Endodermal cell (in vitro differentiated cells): ENCODE data around the gene FAM193A. TPM values are rescaled to one million over a fixed set of nuclear protein-coding genes. Genes with fewer than 3 reads are reported as not detected.

ENCODE experiments used
- DNase-seq: peaks from one replicate; pipeline ENCODE4 v3.0.0-alpha.2; 2017
- H3K27ac ChIP-seq: 2 replicates; pipeline ENCODE4 v1.5.1; 2013; ENCODE audit warnings: mild to moderate bottlenecking, low read depth, low read length, moderate library complexity
- H3K27me3 ChIP-seq: 2 replicates; pipeline ENCODE4 v1.6.1; 2013; ENCODE audit warnings: mild to moderate bottlenecking, low read length, moderate library complexity; ENCODE audit not compliant: insufficient read depth, control insufficient read depth, poor library complexity, severe bottlenecking
- H3K36me3 ChIP-seq: 2 replicates; pipeline ENCODE4 v1.7.0; 2013; ENCODE audit warnings: mild to moderate bottlenecking, low read length, moderate library complexity; ENCODE audit not compliant: control insufficient read depth, insufficient read depth
- H3K4me1 ChIP-seq: one replicate; pipeline ENCODE4 v1.7.0; 2013; ENCODE audit warnings: low read length; ENCODE audit not compliant: control insufficient read depth, insufficient read depth
- H3K4me3 ChIP-seq: 2 replicates; pipeline ENCODE4 v1.5.1; 2013; ENCODE audit warnings: mild to moderate bottlenecking, low read length, moderate library complexity
- H3K9ac ChIP-seq: 2 replicates; pipeline ENCODE4 v1.6.1; 2013; ENCODE audit warnings: mild to moderate bottlenecking, low read length, moderate library complexity; ENCODE audit not compliant: poor library complexity, severe bottlenecking; ENCODE audit errors: extremely low read depth
- H3K9me3 ChIP-seq: 2 replicates; pipeline ENCODE4 v1.6.1; 2013; ENCODE audit warnings: mild to moderate bottlenecking, low read length, moderate library complexity; ENCODE audit not compliant: control insufficient read depth
- H3K27ac Mint-ChIP-seq: 2 replicates; pipeline ENCODE4 v1.8.0; 2020; ENCODE audit warnings: mixed read lengths
- H3K27me3 Mint-ChIP-seq: 2 replicates; pipeline ENCODE4 v1.8.0; 2021; ENCODE audit warnings: mild to moderate bottlenecking, mixed read lengths; ENCODE audit not compliant: insufficient read depth
- H3K36me3 Mint-ChIP-seq: 2 replicates; pipeline ENCODE4 v1.8.0; 2020; ENCODE audit warnings: low read depth, mixed read lengths
- H3K4me1 Mint-ChIP-seq: 2 replicates; pipeline ENCODE4 v1.8.0; 2020; ENCODE audit warnings: mixed read lengths
- H3K4me3 Mint-ChIP-seq: 2 replicates; pipeline ENCODE4 v1.8.0; 2020; ENCODE audit warnings: mild to moderate bottlenecking, moderate library complexity, mixed read lengths
- H3K9me3 Mint-ChIP-seq: 2 replicates; pipeline ENCODE4 v1.8.0; 2020; ENCODE audit warnings: mild to moderate bottlenecking, mixed read lengths
- WGBS, 2 experiments: methylation state at CpG; one replicate each; pipeline versions ENCODE4 v1.1.5 to v1.1.7; 2013; ENCODE audit warnings: missing lambda C conversion rate in 2 of 2, mixed read lengths in 1 of 2; ENCODE audit not compliant: insufficient coverage in 1 of 2, insufficient read length in 1 of 2; 5-methylcytosine and 5-hydroxymethylcytosine counted together
- total RNA-seq, 2 donors: library from RNA; stranded (reverse); fragmentation: NEBNext Ultra II Directional in 1 of 2; extraction: Animal tissue kit (Norgen Biotek cat#: 25700) in 1 of 2; gene quantifications; 2 replicates in 1 of 2; 3 replicates in 1 of 2; pipeline ENCODE4 v1.2.1, GENCODE V29; 2021
- TF ChIP-seq, protein P1 (sequence below): fragments of 200-600 bp; sonication (generic); conservative IDR thresholded peaks from 2 replicates; pipeline ENCODE4 v1.5.0; 2021; ENCODE audit warnings: antibody characterized with exemption, mild to moderate bottlenecking

The FAM193A gene
- total RNA-seq, 2 donors from 2014 or later, result 32.1 to 39.0 TPM

DNA sequence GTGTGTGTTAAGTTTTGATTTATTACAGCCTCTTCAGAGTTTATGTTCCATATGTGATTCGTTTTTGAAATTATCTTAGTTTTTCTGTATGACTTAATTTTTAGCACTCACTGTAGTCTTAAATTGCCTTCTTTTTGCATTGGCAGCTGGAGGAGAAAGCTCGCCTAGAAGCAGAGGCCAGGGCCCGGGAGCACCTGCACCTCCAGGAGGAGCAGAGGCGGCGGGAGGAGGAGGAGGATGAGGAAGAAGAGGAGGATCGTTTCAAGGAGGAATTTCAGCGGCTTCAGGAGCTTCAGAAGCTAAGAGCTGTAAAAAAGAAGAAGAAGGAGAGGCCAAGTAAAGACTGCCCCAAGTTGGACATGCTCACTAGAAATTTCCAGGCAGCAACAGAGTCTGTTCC lies 163.1 kb downstream of the FAM193A start:
- Histone ChIP-seq H3K9ac (no peak overlapping the region), H3K27me3 (no peaks in the 10 kb centered on the region), H3K36me3 (peaks cover 91% of the 10 kb centered on the region), H3K27ac (no peak overlapping the region), H3K4me3 (no peak overlapping the region), H3K4me1 (no peaks in the 10 kb centered on the region), H3K9me3 (no peaks in the 10 kb centered on the region)
- no peak overlapping the region for H3K27ac Mint-ChIP-seq
- H3K36me3 Mint-ChIP-seq, result peaks cover 89% of the 10 kb centered on the region
- no peaks in the 10 kb centered on the region for H3K4me1 Mint-ChIP-seq
- no peaks in the 10 kb centered on the region for H3K27me3 Mint-ChIP-seq
- H3K4me3 Mint-ChIP-seq, result no peak overlapping the region
- DNase-seq, result no peak
- no peaks in the 10 kb centered on the region for H3K9me3 Mint-ChIP-seq
- 91 to 95% methylated on average over 3 to 7 of the region's 7 CpGs for WGBS, 2 experiments
- TF ChIP-seq, protein P1, sequence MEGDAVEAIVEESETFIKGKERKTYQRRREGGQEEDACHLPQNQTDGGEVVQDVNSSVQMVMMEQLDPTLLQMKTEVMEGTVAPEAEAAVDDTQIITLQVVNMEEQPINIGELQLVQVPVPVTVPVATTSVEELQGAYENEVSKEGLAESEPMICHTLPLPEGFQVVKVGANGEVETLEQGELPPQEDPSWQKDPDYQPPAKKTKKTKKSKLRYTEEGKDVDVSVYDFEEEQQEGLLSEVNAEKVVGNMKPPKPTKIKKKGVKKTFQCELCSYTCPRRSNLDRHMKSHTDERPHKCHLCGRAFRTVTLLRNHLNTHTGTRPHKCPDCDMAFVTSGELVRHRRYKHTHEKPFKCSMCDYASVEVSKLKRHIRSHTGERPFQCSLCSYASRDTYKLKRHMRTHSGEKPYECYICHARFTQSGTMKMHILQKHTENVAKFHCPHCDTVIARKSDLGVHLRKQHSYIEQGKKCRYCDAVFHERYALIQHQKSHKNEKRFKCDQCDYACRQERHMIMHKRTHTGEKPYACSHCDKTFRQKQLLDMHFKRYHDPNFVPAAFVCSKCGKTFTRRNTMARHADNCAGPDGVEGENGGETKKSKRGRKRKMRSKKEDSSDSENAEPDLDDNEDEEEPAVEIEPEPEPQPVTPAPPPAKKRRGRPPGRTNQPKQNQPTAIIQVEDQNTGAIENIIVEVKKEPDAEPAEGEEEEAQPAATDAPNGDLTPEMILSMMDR, result no peak

DNA sequence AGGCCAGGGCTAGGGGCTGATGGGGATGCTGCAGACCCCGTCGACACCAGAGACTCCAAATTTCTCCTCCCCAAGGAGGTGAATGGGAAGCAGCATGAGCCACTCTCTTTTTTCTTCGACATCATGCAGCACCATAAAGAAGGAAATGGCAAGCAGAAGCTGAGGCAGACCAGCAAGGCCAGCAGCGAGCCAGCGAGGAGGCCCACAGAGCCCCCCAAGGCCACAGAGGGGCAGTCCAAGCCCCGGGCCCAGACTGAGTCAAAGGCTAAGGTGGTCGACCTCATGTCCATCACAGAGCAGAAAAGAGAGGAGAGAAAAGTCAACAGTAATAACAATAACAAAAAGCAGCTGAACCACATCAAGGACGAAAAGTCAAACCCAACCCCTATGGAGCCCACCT lies 163.6 kb downstream of the FAM193A start:
- Mint-ChIP-seq H3K27me3 (no peaks in the 10 kb centered on the region), H3K27ac (no peak overlapping the region), H3K36me3 (peaks cover 89% of the 10 kb centered on the region), H3K9me3 (no peaks in the 10 kb centered on the region), H3K4me3 (no peak overlapping the region), H3K4me1 (no peaks in the 10 kb centered on the region)
- TF ChIP-seq, protein P1, result no peak
- H3K27me3 ChIP-seq, result no peaks in the 10 kb centered on the region
- H3K9ac ChIP-seq, result no peak overlapping the region
- no peak overlapping the region for H3K4me3 ChIP-seq
- peaks cover 91% of the 10 kb centered on the region for H3K36me3 ChIP-seq
- DNase-seq, result no peak
- H3K4me1 ChIP-seq, result no peaks in the 10 kb centered on the region
- H3K9me3 ChIP-seq, result no peaks in the 10 kb centered on the region
- 94 to 100% methylated on average over 2 to 8 of the region's 8 CpGs for WGBS, 2 experiments
- H3K27ac ChIP-seq, result no peak overlapping the region

- DNase-seq, result no peak
- Mint-ChIP-seq H3K4me3 (no peak overlapping the region), H3K36me3 (peaks cover 75% of the 10 kb centered on the region), H3K27ac (no peak overlapping the region), H3K9me3 (no peaks in the 10 kb centered on the region), H3K27me3 (no peaks in the 10 kb centered on the region), H3K4me1 (no peaks in the 10 kb centered on the region)
- Histone ChIP-seq H3K27ac (no peak overlapping the region), H3K36me3 (peaks cover 82% of the 10 kb centered on the region), H3K27me3 (no peaks in the 10 kb centered on the region), H3K4me3 (no peak overlapping the region), H3K9ac (no peak overlapping the region), H3K4me1 (no peaks in the 10 kb centered on the region), H3K9me3 (no peaks in the 10 kb centered on the region)
- 94 to 96% methylated on average over 6 to 8 of the region's 8 CpGs for WGBS, 2 experiments
- TF ChIP-seq, protein P1, result no peak
Observed at GRCh38 chr4:2702361-2702760, 165.9 kb downstream of the FAM193A start.
